Ovary (tissue), 10 donors: Measurements from ENCODE around the gene STYXL1. TPM values are rescaled to one million over a fixed set of nuclear protein-coding genes. Genes with fewer than 3 reads are reported as not detected.
"Not testable (repeated sequence)": the region's sequence is repeated elsewhere in the genome, so short reads cannot be mapped to it uniquely, and the experiment has no call there.

Experiments used
- DNase-seq, 5 donors: peaks; one replicate each; pipeline ENCODE4 v3.0.0-alpha.2; 2019 to 2020
- H3K27ac ChIP-seq, 2 donors: fragments of 200-600 bp; one replicate each; pipeline versions ENCODE4 v1.5.1 to v1.8.0; 2019 to 2022
- H3K27me3 ChIP-seq: fragments of 200-600 bp; one replicate; pipeline ENCODE4 v1.8.0; 2022
- H3K36me3 ChIP-seq: fragments of 200-600 bp; sonication (generic); one replicate; pipeline ENCODE4 v1.5.1; 2019
- H3K4me1 ChIP-seq: one replicate; pipeline ENCODE4 v1.8.1; 2013; ENCODE audit warnings: mild to moderate bottlenecking, moderate library complexity; ENCODE audit not compliant: insufficient read depth
- H3K4me3 ChIP-seq: fragments of 200-600 bp; sonication (generic); one replicate; pipeline ENCODE4 v1.5.1; 2017
- H3K9me3 ChIP-seq, 2 donors: fragments of 200-600 bp in 1 of 2; sonication (generic) in 1 of 2; one replicate each; pipeline versions ENCODE4 v1.5.1 to v1.8.1; 2013 to 2019; ENCODE audit warnings: mild to moderate bottlenecking in 1 of 2, moderate library complexity in 1 of 2
- EP300 ChIP-seq: sonication (generic); formaldehyde crosslinking; IDR thresholded peaks from one replicate; pipeline ENCODE4 v1.6.1; 2017; ENCODE audit warnings: antibody characterized with exemption
- POLR2A ChIP-seq: fragments of 450-650 bp; IDR thresholded peaks from one replicate; pipeline ENCODE4 v1.6.1; 2017; ENCODE audit warnings: antibody characterized with exemption, mild to moderate bottlenecking, moderate library complexity
- WGBS, 3 donors: extraction: QIAGEN DNeasy Blood & Tissue Kit in 1 of 3; methylation state at CpG; one replicate each; pipeline versions ENCODE4 v1.1.5 to v1.1.7; 2013 to 2017; 5-methylcytosine and 5-hydroxymethylcytosine counted together
- intact Hi-C, 4 donors: fragments of 100-400 bp; cut with DNase I; formaldehyde crosslinking; loops; one replicate each; pipeline versions ENCODE4 v1.11.0 to v1.15.1; 2022 to 2023
- long read RNA-seq, 3 donors: library from polyadenylated mRNA in 2 of 3; unstranded in 2 of 3; transcript quantifications; one replicate each; pipeline ENCODE4 v2.0.0 and lab custom pipeline, GENCODE V29; 2021 to 2026
- polyA plus RNA-seq, 2 donors: library from polyadenylated mRNA; stranded (reverse); fragments of 200-250 nt in 1 of 2; fragments of 350-450 nt in 1 of 2; fragmentation: Illumina TruSeq in 1 of 2; extraction: RNeasy Lipid Tissue Mini Kit (QIAGEN cat#74804) in 1 of 2; gene quantifications; one replicate each; pipeline ENCODE4 v1.2.3, GENCODE V29; 2013 to 2014
- total RNA-seq, 7 donors: library from RNA; depleted of rRNA in 2 of 7; stranded (reverse); fragments of >200 nt in 2 of 7; fragmentation: NEBNext Ultra II Directional in 3 of 7; extraction: Animal tissue kit (Norgen Biotek cat#: 25700) in 3 of 7; gene quantifications; one replicate each; pipeline versions ENCODE4 v1.1.0 to v1.2.4, GENCODE V29; 2016 to 2023
- TF ChIP-seq, protein P1 (sequence below), 3 donors: fragments of 450-650 bp in 2 of 3; fragments of 200-600 bp in 1 of 3; IDR thresholded peaks; one replicate each; pipeline versions ENCODE4 v1.5.1 to v1.8.0; 2016 to 2022; ENCODE audit warnings: antibody characterized with exemption in 3 of 3, mild to moderate bottlenecking in 1 of 3
- donor health status: DM: no; HTN: no; CAD: no; lungs with moderate emphysema.
- donor health status: DM: no; HTN: no; CAD: no.
- donor health status: Bipolar disorder and iron deficiency.
- donor health status: DM: yes; HTN: yes; CAD: no.
- donor health status: DM: no; HTN: no; CAD: no.
- donor health status: DM: yes; HTN: yes; CAD: no.

The STYXL1 gene
- total RNA-seq (10 to 100 TPM; 15.7 to 37.4 (median 26.5) TPM), polyA plus RNA-seq (10 to 100 TPM; 32.0 to 39.9 TPM)
- long read RNA-seq, donor 1, transcript STYXL1-206 (9 exons, 1,147 nt): major isoform, 9 of 46 reads
- long read RNA-seq, donor 1, partial matches to known transcripts: 17 of 46 reads
- long read RNA-seq, donor 1, other reads (novel, unspliced or antisense): 19 of 46 reads
- long read RNA-seq, donor 2, partial matches to known transcripts: 0 of 18 reads
- long read RNA-seq, donor 2, other reads (novel, unspliced or antisense): 14 of 18 reads
- long read RNA-seq, donor 3, partial matches to known transcripts: 0 of 8 reads
- long read RNA-seq, donor 3, other reads (novel, unspliced or antisense): 4 of 8 reads

DNA sequence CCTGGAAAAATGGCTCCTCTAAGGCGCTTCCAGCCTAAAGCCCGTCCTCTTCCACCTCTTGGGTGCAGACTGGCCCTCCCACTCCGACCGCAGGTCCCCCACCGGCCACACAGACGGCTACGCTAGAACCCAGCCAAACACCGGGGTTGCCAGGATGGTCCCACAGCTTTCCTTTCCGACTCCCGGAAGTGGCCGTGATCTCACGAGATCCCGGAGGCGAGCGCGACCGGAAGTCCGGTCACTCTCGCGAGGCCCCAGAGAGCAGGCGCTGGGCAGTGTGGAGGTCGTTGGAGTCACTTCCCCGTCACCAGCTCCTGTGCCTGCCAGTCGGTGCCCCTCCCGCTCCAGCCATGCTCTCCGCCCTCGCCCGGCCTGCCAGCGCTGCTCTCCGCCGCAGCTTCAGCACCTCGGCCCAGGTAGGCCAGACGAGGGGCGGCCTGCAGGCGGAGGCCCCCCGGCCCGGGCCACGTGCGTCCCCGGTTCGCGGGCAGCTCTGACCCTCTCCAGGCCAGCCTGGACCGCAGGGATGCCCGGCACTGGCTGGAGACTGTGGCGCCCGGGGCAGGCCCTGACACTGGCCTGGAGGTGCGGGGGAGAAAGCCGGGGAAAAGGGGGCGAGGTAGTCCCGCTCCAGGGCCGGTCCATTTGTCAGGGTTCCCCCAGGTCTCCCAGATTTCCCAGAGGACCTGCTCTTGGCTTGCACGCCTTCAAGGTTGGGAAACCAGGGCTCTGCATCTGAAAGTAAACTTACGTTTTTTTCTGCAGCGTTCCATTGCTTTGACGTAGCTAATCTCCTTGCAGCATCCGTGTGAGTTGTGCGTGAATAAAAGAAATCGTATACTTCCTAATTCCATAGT, at the start of gene STYXL1, which contains the start of gene MDH2:
Gene STYXL1, minus strand, starts transcription at position 190 of the 857 bp plus-strand sequence. CDS start 17,477 bp downstream, outside the sequence.
Gene MDH2, plus strand, starts transcription at position 296 of the 857 bp plus-strand sequence. Its CDS starts 55 bp downstream, at position 351.
- TF ChIP-seq EP300: no peak
- TF ChIP-seq POLR2A: peak; percentile 78
- TF ChIP-seq, protein P1, sequence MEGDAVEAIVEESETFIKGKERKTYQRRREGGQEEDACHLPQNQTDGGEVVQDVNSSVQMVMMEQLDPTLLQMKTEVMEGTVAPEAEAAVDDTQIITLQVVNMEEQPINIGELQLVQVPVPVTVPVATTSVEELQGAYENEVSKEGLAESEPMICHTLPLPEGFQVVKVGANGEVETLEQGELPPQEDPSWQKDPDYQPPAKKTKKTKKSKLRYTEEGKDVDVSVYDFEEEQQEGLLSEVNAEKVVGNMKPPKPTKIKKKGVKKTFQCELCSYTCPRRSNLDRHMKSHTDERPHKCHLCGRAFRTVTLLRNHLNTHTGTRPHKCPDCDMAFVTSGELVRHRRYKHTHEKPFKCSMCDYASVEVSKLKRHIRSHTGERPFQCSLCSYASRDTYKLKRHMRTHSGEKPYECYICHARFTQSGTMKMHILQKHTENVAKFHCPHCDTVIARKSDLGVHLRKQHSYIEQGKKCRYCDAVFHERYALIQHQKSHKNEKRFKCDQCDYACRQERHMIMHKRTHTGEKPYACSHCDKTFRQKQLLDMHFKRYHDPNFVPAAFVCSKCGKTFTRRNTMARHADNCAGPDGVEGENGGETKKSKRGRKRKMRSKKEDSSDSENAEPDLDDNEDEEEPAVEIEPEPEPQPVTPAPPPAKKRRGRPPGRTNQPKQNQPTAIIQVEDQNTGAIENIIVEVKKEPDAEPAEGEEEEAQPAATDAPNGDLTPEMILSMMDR (IDR thresholded peaks at IDR 0.05): peak in 1 of 3 donors; percentile 10
- no peaks in the 10 kb centered on the region for H3K27me3 ChIP-seq
- no peaks in the 10 kb centered on the region for H3K9me3 ChIP-seq
- H3K4me3 ChIP-seq: peak within 1 kb of the TSS; percentile 66
- peak within 1 kb of the TSS; percentile 23 to 71 for H3K27ac ChIP-seq
- no peaks in the 10 kb centered on the region for H3K36me3 ChIP-seq
- intact Hi-C loops: loop anchor here in 2 of 4 donors (5.0 to 10.0 kb wide), 2 partner anchors 107 to 976 kb away; partner anchors contain the start of gene RCC1L (in 1 of the 2)
- peaks cover 9% of the 10 kb centered on the region for H3K4me1 ChIP-seq
- DNase-seq: peak; percentile 91 to 95 (median 93)
- 0 to 1% (median 0%) methylated on average over 23 to 58 of the region's 58 CpGs for WGBS, 3 donors

GRCh38 chr7:76095908-76096307, 48.1 kb upstream of the STYXL1 start:
- Histone ChIP-seq H3K27me3 (no peaks in the 10 kb centered on the region), H3K36me3 (no peaks in the 10 kb centered on the region), H3K9me3 (no peaks in the 10 kb centered on the region), H3K4me3 (no peak overlapping the region), H3K27ac (no peak overlapping the region), H3K4me1 (no peaks in the 10 kb centered on the region)
- TF ChIP-seq, protein P1 (IDR thresholded peaks at IDR 0.05): no peak
- TF ChIP-seq POLR2A (no peak), EP300 (no peak)
- 93 to 95% (median 93%) methylated on average over 3 of the region's 3 CpGs for WGBS, 3 donors
- intact Hi-C loops: no loop called here
- no peak for DNase-seq

DNA sequence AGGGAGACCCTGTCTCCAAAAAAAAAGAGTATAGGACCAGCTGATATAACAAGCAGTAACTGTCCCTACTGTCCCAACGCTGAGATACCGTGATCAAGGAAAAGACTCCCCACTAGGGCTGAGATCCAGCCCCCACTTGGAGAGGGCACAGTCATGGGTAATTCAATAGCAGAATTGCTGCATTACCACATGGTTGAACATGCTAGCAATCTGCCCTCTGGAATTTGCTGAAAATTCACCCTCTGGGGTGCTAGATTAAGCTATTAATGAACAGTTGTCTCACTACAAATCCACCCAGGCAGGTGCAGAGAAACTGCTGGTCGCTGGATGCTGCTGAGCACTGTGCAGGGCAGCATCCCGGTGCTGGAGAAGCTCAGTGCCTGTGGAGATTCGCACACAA, 46.5 kb upstream of the STYXL1 start:
- intact Hi-C loops, DNase-seq, H3K27ac ChIP-seq, H3K36me3 ChIP-seq, H3K27me3 ChIP-seq, H3K4me1 ChIP-seq, H3K9me3 ChIP-seq, H3K4me3 ChIP-seq: not testable (repeated sequence)
- 83 to 90% (median 88%) methylated on average over 5 of the region's 5 CpGs for WGBS, 3 donors

GRCh38 chr7:76093531-76093930, 45.7 kb upstream of the STYXL1 start:
- intact Hi-C loops, H3K36me3 ChIP-seq, H3K9me3 ChIP-seq, H3K27me3 ChIP-seq, H3K27ac ChIP-seq, H3K4me1 ChIP-seq, H3K4me3 ChIP-seq, DNase-seq: not testable (repeated sequence)
- 87 to 91% (median 90%) methylated on average over 5 of the region's 5 CpGs for WGBS, 3 donors

GRCh38 chr7:76091506-76091905, 43.7 kb upstream of the STYXL1 start:
- Histone ChIP-seq H3K27ac (no peak overlapping the region), H3K9me3 (no peaks in the 10 kb centered on the region), H3K27me3 (no peaks in the 10 kb centered on the region), H3K4me1 (no peaks in the 10 kb centered on the region), H3K4me3 (no peak overlapping the region), H3K36me3 (no peaks in the 10 kb centered on the region)
- intact Hi-C loops: no loop called here
- 88 to 96% (median 91%) methylated on average over 5 of the region's 5 CpGs for WGBS, 3 donors
- DNase-seq: no peak
- no peak for TF ChIP-seq EP300
- no peak for TF ChIP-seq POLR2A
- TF ChIP-seq, protein P1 (IDR thresholded peaks at IDR 0.05): no peak
